HL-60 (cell line): ENCODE data around the gene SERPINA5.

Experiments used
- CTCF ChIP-seq: IDR thresholded peaks from one replicate; pipeline ENCODE4 v1.5.1; 2011; ENCODE audit warnings: low read length, control low read depth, inconsistent platforms; ENCODE audit not compliant: insufficient read depth
- POLR2AphosphoS5 ChIP-seq: IDR thresholded peaks from 2 replicates; pipeline ENCODE4 v1.6.1; 2012; ENCODE audit warnings: low read depth
- TF ChIP-seq, protein P1 (sequence below): IDR thresholded peaks from 2 replicates; pipeline ENCODE4 v1.6.1; 2012; ENCODE audit warnings: low read depth; ENCODE audit not compliant: insufficient replicate concordance

- TF ChIP-seq, protein P1, sequence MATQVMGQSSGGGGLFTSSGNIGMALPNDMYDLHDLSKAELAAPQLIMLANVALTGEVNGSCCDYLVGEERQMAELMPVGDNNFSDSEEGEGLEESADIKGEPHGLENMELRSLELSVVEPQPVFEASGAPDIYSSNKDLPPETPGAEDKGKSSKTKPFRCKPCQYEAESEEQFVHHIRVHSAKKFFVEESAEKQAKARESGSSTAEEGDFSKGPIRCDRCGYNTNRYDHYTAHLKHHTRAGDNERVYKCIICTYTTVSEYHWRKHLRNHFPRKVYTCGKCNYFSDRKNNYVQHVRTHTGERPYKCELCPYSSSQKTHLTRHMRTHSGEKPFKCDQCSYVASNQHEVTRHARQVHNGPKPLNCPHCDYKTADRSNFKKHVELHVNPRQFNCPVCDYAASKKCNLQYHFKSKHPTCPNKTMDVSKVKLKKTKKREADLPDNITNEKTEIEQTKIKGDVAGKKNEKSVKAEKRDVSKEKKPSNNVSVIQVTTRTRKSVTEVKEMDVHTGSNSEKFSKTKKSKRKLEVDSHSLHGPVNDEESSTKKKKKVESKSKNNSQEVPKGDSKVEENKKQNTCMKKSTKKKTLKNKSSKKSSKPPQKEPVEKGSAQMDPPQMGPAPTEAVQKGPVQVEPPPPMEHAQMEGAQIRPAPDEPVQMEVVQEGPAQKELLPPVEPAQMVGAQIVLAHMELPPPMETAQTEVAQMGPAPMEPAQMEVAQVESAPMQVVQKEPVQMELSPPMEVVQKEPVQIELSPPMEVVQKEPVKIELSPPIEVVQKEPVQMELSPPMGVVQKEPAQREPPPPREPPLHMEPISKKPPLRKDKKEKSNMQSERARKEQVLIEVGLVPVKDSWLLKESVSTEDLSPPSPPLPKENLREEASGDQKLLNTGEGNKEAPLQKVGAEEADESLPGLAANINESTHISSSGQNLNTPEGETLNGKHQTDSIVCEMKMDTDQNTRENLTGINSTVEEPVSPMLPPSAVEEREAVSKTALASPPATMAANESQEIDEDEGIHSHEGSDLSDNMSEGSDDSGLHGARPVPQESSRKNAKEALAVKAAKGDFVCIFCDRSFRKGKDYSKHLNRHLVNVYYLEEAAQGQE, result no peak
- TF ChIP-seq CTCF (no peak), POLR2AphosphoS5 (no peak)
Observed at GRCh38 chr14:94619297-94619696, 38.1 kb downstream of the SERPINA5 start.
